Activated CD8-positive, alpha-beta memory T cell treated with anti-CD3 and anti-CD28 coated beads for 4 hours (primary cell): ENCODE results near the gene ZNF627.
A peak's percentile ranks its signal among the peaks of the same experiment; 100 is the strongest.
"Not testable (repeated sequence)": the region's sequence is repeated elsewhere in the genome, so short reads cannot be mapped to it uniquely, and the experiment has no call there.

Experiments
- DNase-seq, 2 donors: peaks; one replicate each; pipeline ENCODE4 v3.0.0-alpha.2; 2020; ENCODE audit warnings: low read depth in 2 of 2

Gene ZNF627

DNA sequence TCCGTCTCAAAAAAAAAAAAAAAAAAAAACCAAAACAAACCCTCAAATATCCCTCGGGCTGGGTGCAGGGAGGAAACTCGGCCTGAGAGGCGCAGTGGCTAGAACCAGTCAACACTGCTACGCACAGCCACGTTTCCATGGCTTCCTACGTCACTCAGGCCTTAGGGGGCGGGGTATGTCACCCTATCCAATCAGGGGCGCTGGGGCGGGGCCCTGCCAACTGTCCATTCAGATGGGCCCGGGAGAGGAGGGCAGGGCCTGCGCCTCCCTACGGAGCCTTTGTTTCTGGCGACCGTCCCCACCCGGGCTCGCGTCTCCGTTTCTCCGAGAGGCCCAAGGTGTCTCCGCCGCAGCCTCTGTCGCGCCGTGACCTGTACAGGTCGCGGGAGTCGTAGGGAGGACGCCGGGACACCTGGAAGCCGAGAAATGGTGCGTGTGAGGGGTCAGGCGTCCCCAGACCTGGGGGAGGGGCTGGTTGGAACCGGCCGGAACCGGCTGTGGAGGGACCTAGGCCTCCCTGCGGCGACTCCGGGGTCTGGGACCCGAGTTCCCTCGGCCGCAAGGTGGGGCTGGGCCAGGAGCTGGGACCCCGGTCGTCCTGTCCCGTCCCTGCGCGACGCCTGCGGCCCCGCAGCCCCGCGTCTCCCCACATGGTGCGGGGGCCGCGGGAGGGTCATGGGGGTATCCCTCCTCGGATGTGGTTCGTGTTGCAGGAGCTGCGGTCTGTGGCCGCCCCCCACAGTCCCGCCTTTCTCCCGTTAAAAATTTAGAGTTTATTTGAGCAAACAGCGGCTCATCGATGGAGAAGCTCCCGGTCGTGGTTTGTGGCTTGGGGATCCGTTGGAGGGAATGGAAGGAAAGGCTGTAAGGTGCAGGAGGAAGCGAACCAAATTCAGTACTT, at the start of gene ZNF627:
Gene ZNF627 (plus strand): TSS at position 282 of the 901 bp plus-strand sequence. CDS start 145 bp downstream, at position 427.
- peak; percentile 94 to 98 for DNase-seq

GRCh38 chr19:11547929-11548700, 49.2 kb upstream of the ZNF627 start:
- DNase-seq, result no peak

DNA sequence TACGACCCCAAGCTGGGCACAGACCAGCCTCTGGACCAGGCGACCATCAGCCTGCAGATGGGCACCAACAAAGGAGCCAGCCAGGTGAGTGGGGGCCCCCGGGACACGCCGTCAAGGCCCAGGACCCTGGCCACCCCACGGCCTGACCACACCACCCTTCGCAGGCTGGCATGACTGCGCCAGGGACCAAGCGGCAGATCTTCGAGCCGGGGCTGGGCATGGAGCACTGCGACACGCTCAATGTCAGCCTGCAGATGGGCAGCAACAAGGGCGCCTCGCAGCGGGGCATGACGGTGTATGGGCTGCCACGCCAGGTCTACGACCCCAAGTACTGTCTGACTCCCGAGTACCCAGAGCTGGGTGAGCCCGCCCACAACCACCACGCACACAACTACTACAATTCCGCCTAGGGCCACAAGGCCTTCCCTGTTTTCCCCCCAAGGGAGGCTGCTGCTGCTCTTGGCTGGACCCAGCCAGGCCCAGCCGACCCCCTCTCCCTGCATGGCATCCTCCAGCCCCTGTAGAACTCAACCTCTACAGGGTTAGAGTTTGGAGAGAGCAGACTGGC, 47.8 kb upstream of the ZNF627 start:
- DNase-seq, result no peak

- DNase-seq, result no peak
Measured at GRCh38 chr19:11550265-11550664, 47.0 kb upstream of the ZNF627 start.

- no peak for DNase-seq
Measured at GRCh38 chr19:11551603-11552235, 45.6 kb upstream of the ZNF627 start.

DNA sequence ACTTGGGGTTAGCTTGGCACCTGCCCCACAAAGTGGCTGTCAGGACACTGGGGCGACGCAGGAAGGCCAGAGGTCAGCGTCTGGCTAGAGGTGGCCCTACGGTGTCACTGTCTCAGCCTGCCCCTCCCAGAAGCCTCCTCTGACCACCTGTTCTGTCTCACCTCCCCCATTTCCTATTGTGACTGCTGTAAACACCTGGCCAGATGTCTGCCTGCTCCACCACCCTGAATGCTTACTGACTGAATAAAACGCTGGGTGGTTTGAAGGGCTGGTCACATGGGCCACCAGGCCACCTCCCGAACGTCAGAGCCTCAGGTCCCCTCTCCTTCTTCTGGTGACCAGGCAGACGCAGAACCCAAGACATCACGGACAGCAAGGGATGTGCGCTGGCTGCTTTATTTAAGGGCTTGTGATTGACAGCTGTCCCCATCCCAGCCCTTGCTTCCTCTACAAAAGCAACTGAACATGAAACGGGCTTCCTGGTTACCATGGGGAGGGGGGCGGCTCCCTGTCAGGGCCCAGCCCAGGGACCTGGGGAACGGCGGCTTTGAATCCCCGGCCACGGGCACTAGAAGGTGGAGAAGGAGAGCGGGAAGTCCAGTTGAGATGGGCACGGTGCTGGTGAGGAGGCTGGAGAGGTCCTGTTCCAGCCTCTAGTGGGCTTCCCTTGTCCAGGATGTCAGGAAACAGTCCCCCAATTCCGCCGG, 44.5 kb upstream of the ZNF627 start:
- DNase-seq, result no peak

- no peak for DNase-seq
Measured at GRCh38 chr19:11554160-11554559, 43.1 kb upstream of the ZNF627 start.

DNA sequence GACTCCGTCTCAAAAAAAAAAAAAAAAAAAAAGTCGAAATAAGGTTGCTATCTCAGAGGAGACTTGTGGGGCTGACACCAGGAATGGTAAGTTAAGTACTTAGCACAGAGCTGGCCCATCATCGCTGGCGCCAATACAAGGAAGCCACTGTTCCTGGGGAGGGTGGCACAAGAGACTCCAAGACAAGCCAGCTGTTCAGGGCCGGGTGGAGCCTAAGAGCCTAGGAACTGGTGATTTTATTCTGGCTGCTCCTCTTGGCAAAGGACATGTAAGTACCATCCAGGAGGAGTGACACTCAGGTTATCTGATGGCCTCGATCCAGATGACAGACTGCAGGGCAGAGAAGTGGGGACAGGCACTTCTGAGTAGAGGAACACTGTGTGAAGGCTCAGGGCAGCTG, 42.0 kb upstream of the ZNF627 start:
- DNase-seq, result no peak

DNA sequence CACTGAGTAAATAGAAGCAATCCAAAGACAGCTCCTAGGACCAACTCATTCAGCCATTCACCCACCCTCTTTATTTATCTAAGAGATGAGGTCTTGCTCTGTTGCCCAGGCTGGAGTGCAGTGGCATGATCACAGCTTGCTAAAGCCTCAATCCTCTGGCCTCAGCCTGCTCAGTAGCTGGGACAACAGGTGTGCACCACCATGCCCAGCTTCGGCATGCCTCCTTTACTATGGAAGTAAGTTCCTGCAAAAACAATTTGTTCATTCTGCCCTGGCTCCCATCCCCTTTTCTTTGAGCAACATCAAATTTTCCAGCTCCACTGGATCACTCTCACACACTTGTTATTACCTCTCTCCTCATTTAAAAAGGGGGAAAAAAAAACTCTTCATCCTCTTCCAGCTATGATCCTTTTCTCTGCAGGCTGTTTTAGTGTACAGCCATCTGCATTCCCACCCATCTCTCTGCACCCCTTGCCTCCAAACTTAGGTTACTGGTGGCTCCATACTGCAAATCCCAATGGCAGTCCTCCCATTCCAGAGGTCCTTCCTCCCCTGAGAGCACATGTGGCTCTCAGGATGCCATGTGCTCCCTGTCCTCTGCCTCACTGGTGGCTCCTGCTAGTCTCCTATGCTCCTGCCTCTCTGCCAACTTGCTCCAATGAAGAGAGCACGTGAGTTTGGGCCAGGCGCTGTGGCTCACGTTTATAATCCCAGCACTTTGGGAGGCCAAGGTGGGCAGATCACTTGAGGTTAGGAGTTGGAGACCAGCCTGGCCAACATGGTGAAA, 40.5 kb upstream of the ZNF627 start:
- no peak for DNase-seq

- peak; percentile 93 to 95 for DNase-seq
Measured at GRCh38 chr19:11558881-11559828, 38.1 kb upstream of the ZNF627 start, which contains the start of gene ELOF1. ELOF1 (minus strand) TSS chr19:11559230; CDS start chr19:11554347, 4,883 bp downstream.

- DNase-seq, result peak; percentile 22 to 38
Measured at GRCh38 chr19:11560404-11561051, 36.8 kb upstream of the ZNF627 start.

DNA sequence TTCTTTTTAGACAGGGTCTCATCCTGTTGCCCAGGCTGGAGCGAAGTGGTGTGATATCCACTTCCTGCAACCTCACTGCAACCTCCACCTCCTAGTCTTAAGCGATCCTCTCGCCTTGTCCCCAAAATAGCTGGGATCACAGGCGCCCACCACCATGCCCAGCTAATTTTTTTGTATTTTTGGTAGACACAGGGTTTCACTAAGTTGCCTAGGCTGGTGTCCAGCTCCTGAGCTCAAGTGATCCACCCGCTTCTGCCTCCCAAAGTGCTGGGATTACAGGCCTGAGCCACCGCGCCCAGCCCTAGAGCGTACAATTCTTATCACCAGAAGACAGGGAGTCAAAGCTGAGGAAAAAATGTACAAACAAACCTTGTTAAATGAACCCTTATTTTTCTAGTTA, 33.8 kb upstream of the ZNF627 start:
- DNase-seq, result no peak

GRCh38 chr19:11564082-11564807, 33.0 kb upstream of the ZNF627 start:
- not testable (repeated sequence) for DNase-seq

GRCh38 chr19:11565649-11565980, 31.7 kb upstream of the ZNF627 start:
- DNase-seq, result not testable (repeated sequence)

DNA sequence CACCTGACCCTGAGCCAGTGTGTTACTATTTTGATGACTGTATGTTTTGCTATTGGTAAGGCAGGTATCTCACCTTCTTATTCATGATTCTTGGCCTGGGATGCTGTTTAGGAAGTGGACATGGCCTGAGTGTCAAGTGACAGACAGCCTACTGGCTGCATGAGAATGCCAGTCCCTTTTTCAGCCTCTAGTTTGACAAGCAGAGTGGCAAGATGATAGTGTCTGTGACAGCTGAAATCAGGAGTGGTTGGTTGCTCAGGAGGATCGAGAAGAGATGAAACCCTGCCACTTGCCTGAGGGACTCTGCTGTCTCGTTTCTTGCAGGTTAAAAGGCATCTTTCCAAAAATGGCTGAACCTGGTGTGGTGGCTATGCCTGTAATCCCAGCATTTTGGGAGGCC, 31.1 kb upstream of the ZNF627 start:
- no peak for DNase-seq

DNA sequence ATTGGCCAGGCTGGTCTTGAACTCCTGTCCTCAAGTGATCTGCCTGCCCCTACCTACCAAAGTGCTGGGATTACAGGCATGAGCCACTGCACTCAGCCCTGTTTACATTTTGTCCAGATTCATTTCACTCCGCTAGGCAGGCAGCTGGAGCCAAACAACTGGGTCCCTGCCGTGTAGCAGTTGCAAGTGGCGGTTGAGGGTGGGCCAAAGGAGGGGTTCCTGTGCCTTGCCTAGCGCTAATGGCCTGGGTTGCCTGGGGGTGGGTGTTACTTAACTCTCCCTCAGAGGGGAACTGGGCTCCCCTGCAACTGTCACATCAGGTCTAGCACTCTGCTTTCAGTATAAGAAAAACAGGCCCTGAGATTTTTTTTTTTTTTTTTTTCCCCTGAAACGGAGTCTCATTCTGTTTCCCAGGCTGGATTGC, 27.2 kb upstream of the ZNF627 start:
- DNase-seq, result no peak

DNA sequence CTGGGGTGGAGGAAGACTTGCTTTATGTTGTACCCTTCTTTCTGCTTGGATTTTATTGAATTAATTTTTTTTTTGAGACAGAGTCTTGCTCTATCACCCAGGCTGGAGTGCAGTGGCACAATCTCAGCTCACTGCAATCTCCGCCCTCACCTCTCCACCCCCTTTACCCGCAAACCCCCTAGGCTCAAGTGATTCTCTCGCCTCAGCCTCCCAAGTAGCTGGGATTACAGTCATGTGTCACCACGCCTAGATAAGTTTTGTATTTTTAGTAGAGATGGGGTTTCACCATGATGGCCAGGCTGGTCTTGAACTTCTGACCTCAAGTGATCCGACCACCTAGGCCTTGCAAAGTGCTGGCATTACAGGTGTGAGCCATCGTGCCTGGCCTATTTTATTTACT, 23.9 kb upstream of the ZNF627 start:
- DNase-seq, result not testable (repeated sequence)

DNA sequence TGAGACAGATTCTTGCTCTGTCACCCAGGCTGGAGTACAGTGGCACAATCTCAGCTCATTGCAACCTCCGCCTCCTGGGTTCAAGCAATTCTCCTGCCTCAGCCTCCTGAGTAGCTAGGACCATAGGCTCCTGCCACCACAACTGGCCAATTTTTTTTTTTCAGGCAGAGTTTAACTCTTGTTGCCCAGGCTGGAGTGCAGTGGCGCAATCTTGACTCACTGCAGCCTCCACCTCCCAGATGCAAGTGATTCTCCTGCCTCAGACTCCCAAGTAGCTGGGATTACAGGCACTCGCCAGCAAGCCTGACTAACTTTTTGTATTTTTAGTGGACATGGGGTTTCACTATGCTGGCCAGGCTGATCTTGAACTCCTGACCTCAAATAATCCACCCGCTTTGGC, 23.5 kb upstream of the ZNF627 start:
- not testable (repeated sequence) for DNase-seq
